CD4-positive, alpha-beta T cell treated with Interferon gamma for 1 hour (primary cell): Measurements from ENCODE around the gene CPT1C.

ENCODE experiments used
- DNase-seq: peaks from one replicate; pipeline ENCODE4 v3.0.0-alpha.2; 2020

The CPT1C gene

DNA sequence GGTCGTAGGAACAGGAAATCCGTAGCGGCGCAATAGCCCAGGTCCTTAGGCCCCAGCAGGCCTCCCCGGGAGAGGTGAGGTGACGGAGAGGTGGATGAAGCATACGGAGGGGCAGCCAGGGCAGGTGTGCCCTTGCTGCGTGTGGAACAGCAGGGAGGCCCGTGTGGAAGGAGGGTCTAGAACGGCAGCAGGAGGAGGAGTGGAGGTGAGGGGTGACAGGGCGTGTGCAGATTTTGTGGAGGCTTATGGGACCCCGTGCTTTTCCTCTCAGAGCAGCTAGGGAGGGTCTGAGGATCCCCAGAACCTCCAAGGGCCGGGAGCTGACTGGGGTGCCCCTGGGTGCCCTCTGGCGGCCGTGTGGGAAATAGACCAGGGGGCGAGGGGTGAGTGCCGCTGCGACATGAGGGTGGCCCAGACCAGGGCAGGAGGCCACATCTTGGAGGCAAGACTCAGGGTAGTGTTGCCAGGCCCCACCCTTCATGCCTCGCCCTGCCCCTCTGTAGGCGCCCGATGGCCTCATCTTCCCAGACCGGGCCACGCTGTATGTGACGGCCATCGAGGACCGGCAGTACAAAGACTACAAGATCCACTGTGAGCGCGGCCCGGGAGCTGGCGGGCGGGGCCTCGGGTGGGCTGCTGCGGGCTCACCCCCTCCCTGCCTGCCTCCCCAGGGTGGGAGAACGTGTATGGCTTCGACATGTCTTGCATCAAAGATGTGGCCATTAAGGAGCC, 6.5 kb upstream of the CPT1C start:
- no peak for DNase-seq

DNA sequence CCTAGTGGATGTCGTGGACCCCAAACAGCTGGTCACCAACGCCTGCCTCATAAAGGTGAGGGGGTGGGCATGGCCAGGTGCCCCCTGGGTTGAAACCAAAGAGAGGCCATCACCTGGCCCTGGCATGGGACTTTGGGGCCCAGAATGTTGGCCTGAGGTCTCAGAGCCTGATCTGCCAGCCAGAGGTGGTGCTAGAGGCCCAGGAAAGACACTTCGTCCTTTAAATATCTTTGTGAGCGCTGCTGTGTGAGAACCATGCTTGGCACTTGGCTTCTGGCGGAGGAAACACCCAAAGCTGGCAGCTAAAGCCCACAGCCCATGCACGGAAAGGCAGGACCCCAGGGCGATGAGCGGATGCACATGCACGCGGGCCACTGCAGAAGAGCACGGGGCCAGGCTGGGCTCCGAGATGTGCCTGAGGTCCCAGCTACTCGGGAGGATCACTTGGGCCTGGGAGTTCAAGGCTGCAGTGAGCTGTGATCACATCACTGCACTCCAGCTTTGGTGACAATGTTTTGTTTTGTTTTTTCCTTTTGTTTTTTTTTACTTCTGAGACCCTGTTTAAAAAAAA, 5.8 kb upstream of the CPT1C start:
- no peak for DNase-seq

DNA sequence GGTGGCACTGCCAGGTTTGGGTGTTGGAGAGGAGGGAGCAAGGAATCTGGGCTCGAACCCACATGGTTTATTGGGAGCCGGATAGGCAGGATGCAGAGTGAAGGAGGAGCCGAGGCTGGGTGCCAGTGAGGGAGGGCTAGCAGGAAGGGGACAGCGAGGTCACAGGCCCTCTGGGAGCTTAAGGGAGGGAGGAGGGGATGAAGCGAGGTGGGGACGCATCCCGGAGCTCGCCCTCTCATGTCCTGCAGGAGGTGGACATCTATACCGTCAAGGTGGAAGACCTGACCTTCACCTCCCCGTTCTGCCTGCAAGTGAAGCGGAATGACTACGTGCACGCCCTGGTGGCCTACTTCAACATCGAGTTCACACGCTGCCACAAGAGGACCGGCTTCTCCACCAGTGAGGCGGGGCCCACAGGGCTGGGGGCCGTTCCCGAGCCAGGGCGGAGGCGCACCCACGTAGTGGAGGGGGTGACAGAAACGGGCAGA, 5.0 kb upstream of the CPT1C start:
- DNase-seq: no peak

DNA sequence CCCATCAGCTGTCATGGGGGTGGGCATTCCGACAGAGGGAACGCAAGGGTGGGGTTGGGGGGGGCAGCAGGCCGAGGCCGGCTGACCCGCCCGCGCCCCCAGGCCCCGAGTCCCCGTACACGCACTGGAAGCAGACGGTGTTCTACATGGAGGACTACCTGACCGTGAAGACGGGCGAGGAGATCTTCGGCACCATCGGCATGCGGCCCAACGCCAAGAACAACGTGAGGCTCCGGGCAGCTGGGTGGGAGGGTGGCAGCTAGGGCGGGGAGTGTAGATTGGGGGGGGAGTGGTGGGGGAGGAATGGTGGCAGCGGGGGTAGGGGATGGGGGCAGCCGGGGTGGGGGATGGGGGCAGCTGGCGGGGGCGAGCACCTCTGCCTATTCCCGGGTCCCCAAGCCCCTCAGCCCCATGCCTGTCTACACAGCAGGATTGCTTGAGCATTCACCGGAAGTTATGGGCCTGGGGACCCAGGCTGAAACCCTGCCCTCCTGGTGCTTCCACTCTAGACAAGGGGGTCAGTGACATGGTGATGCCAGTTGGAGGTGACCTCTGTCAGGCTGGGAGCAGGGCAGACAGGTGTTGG, 4.3 kb upstream of the CPT1C start:
- no peak for DNase-seq

DNA sequence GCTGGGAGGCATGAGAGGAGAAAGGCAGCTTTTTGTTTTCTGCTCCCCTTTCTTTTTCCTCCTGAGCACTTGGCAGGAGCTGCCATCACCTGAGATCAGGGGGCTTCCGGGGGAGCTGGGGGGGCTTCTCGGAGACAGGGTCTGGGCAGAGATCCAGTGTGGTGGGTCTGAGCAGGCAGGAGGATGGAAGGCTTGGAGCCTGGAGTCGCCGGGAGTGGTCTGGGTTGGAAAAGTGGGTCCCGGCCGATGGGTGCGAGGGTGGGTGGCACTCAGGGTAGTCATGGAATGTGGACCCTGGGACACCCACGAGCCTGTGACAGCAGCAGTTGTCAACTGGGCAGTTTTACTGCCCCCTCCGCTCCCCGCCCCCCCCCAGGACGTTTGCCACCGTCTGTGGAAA, 3.8 kb upstream of the CPT1C start:
- no peak for DNase-seq

DNA sequence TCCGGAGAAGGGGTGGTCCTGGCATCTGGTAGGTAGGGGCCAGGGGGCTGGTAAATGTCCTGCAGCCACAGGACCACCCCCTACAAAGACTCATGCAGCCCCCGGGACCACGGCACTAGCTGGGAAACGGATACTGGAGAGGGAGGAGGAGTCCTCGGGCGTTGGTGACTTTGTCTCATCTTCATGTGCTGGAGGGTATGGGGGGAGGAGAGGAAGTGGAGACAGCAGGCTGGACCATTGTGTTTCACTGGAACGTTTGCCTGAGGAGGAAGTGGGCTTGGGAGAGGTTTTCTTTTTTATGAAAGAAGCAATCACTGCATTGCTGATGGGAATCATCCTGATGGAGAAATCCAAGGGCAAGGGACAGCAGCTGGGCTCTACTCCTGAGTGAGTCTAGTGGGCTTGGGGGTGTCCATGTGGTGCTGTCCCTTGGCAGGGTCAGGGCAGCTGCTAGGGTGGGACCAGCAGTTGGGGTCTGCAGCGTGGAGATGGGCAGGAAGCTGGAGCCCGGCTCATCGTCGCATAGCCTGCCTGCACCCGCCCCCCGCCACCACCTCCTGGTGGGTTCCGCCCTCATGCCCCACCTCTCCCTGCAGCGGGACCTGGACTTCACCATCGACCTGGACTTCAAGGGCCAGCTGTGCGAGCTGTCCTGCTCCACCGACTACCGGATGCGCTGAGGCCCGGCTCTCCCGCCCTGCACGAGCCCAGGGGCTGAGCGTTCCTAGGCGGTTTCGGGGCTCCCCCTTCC, 3.2 kb upstream of the CPT1C start:
- no peak for DNase-seq

DNA sequence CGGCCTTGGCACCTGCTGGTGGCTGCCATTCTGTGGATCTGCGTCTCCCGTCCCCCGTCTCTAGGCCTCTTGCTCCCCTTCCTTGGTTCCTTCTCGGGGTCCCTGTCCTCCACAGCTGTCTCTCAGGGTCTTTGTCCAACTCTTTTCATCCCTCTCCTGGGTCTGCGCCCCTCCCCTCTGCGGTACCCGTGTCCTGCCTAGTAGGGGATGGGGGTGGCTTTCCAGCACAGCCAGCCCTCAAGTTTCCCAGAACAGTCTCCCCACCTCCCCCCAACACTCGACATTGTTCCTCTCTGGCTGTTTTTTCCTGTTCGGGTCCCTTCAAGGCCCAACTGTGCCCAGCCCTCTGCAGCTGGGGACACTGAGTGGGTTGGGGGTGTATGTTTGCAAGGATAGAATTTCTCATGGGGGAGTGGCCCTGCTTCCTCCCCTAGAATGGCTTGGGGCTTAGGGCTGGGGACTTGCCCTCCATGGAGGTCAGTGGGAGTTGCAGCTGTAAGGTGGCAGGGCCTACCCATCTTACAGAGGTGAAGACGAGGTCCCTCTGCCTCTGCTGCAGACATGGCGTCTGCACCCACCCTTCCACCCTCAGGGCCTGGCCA, 2.3 kb upstream of the CPT1C start:
- no peak for DNase-seq

DNA sequence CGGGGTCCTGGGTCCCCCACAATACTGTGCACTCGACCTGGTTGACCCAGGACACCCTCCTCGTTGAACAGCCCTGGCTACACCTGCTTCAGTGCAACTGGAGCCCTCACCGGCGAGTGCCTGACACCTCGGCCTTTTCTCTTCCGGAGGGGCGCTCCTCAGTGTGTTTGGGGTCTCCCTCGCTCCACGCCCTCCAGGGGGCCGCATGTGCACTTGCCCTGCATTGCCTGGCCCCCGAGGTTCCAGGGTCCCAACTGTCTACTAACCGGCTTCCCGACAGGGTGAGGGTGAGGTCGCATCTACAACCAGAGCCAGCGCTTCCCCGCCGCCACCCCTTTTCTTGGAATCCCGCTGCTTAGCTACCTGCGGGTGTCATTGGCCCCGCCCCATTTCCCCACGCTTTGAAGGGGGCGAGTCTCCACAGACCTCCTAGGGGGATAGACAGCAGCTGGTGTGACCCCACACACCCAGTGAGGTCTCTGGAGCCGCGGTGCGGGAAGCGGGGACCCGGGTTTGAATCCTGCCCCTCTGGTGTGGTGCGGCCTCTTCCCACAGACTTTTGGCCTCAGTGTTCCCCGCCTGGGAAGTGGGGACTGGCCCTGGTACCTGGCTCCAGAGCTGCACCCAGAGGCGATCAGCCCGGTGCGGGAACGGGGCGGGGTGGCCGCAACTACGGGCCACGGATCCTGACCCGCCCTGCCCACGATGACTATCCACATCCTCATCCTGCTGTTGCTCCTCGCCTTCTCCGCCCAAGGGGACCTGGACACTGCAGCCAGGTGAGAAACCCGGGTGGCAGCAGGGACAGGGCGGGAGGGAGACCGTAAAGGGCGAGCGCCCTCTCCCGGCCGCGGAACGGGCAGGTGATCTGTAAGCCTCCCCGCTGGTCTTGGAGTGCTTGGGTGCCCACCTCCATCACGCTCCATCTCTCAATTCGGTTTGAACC, 1.5 kb upstream of the CPT1C start, which contains the start of gene ADM5:
Gene ADM5 (plus strand): TSS at position 462 of the 946 bp plus-strand sequence. CDS start 244 bp downstream, at position 706.
- DNase-seq: peak; percentile 25

DNA sequence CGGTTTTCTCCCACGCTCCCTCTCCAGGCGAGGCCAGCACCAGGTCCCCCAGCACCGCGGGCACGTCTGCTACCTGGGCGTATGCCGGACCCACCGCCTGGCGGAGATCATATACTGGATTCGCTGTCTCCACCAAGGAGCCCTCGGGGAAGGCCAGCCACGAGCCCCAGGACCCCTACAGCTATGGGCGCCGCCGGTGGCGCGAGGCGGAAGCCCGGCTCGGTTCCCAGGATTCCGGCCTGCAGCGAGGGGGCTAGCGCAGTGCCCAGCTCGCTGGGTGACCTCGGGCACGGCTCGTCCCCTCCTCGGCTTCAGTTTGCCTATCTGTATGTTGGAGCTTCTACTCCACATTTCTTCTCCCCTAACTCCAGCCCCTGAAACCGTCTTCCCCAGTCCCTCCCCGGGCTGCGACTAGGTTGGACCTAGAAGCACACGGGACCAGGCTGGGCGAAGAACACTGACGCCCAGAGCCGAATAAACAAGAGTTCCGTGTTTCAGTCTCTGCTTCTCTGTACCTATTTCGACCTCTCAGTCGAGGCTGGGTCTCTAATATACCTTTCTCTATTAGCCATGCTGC, 749 bp upstream of the CPT1C start:
- no peak for DNase-seq

DNA sequence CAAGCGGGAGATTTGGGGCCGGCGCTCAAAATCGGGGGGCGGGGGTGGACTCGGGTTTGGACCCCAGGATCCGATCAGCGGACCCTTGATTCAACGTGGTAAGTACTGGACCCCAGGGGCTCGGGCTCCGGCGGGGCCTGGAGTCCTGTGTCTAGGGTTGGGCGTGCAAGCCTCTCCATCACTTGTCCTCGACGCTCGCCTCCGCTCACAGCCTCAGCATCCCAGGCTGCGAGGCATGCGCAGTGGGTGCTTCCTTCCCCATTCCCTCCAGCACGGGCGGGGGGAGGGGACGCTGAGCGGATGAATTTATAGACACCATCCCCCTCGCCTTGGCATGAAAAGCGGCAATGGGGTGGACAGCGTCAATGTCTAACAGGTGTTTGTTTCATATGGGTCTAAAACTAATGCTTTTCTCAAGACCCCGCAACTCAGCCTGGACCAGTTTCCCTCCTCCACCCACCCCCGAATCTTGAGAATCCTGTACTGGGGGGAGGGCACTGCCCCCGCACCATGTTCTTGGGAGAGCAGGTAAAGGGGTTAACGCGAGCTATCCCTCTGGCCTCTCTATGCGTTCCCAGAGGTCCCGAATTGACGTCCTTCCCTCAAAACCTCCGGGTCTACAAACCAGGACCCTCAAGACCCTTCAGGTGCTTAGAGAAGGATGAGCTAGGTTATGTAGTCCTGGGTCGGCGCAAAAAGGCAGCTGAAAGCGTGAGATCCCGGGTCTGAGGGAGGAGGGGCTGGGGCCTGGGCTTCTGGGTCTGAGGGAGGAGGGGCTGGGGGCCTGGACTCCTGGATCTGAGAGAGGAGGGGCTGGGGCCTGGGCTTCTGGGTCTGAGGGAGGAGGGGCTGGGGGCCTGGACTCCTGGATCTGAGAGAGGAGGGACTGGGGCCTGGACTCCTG, 579 bp downstream of the CPT1C start:
- DNase-seq: peak; percentile 29

DNA sequence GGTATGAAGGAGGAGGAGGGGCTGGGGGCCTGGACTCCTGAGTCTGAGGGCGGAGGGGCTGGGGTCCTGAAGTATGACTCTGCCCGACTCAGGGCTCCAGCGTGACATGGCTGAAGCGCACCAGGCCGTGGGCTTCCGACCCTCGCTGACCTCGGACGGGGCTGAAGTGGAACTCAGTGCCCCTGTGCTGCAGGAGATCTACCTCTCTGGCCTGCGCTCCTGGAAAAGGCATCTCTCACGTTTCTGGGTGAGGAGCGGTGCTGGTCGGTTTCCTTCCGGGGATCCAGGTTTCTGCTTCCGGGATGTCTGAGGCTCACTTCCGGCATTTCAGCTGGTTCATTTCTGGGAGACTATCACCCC, 1.2 kb downstream of the CPT1C start:
- no peak for DNase-seq

DNA sequence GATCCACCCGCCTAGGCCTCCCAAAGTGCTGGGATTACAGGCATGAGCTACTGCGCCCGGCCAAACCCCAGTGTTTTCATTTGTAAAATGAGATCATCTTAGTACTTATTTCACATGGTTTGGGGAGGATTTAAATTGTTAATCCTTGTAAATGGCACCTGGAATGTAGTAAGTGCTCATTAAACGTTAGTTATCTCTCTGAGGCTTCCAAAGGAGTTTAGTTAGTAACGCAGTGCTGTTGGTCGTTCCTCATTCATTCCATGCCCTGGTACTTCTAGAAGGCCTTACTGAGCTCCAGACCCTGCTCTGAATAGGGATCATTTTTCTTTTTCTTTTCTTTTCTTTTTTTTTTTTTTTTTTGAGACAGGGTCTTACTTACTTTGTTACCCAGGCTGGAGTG, 5.2 kb downstream of the CPT1C start:
- DNase-seq: no peak

DNA sequence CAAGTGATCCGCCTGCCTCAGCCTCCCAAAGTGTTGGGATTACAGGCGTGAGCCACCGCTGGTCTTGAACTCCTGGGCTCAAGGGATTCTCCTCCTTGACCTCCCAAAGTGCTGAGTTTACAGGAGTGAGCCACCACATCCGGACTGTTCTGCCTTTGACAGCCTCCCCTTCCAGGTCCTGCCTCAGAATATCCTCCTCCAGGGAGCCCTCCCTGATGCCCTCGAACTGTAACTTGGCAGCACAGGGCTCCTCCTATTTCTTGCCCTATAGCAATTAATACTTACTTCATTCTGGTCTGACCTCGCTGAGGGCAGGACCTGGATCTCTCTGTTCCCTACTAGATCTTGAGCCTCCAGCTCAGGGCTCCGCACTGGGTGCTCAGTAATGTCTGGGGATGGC, 5.9 kb downstream of the CPT1C start:
- no peak for DNase-seq

DNA sequence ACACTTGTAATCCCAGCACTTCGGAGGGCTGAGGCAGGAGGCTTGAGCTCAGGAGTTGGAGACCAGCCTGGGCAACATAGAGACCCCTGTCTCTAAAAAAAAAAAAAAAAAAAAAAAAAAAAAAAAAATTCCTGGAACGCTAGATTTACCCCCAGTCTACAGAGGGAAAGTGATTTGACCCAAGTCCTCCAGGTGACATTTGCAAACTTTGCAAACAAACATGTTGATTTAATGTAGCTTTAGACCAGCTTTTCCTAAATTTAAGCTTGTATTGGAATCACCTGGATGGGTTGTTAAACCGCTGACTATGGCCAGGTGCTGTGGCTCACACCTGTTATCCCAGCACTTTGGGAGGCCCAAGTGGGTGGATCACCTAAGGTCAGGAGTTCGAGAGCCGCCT, 8.4 kb downstream of the CPT1C start:
- DNase-seq: no peak

DNA sequence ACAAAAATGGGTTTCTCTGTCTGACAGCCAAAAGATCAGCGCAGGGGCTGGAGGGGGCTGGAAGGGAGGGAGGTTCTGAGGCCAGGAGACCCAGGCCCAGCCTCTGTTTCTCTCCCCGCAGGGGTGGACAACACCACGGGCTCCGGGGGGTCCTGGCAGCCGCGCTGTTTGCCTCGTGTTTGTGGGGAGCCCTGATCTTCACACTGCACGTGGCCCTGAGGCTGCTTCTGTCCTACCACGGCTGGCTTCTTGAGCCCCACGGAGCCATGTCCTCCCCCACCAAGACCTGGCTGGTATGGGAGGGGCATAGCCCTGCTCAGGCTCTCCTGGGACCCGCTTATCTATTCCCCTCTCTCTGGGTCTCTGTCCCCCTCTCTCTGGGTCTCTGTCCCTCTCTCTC, 9.6 kb downstream of the CPT1C start:
- no peak for DNase-seq

DNA sequence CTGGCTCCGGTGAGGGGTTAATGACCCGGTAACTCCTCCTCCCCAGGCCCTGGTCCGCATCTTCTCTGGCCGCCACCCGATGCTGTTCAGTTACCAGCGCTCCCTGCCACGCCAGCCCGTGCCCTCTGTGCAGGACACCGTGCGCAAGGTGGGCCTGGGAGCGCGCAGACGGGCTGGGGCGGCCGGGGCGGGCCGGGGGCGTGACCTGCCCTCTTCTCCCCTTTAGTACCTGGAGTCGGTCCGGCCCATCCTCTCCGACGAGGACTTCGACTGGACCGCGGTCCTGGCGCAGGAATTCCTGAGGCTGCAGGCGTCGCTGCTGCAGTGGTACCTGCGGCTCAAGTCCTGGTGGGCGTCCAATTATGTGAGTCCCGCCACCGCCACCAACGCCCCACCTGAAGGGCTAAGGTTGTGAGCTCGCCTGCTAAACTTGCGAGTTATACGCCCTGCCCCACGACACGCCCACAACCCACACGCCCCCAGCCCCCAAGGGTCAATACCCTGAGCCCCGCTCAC, 10.4 kb downstream of the CPT1C start:
- DNase-seq: no peak

DNA sequence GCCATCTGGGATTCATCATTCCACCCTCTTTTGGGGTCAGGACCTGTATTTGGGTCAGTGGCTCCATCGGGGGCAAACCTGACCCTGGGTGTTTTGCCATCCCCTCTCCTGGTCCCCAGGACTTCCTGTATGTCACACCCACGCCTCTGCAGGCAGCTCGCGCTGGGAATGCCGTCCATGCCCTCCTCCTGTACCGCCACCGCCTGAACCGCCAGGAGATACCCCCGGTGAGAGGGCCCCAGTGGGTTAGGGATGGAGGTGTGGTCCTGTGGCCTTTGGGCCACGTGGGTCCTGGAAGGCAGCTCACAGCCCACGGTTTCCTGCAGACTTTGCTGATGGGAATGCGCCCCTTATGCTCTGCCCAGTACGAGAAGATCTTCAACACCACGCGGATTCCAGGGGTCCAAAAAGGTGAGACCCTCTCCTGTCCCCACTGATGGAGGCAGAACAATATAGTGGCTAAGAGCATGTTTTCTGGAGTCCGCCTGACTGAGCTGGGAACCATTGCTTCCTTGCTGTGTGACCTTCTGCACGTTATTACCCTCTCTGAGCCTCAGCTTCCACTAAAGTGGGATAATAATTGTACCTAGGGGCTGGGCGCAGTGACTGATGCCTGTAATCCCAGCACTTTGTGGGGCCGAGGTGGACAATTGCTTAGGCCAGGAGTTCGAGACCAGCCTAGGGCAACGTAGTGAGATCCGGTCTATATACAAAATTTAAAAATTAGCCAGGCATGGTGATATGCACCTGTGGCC, 14.1 kb downstream of the CPT1C start:
- DNase-seq: no peak

DNA sequence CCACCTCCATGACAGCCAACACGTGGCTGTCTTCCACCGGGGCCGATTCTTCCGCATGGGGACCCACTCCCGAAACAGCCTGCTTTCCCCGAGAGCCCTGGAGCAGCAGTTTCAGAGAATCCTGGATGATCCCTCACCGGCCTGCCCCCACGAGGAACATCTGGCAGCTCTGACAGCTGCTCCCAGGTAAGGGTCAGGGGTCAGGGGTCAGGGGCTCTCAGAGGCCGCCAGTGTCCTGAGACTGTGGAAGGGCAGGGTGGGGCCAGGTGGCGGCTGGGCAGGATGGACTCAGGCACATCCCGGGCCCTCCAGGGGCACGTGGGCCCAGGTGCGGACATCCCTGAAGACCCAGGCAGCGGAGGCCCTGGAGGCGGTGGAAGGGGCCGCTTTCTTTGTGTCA, 15.0 kb downstream of the CPT1C start:
- DNase-seq: no peak

DNA sequence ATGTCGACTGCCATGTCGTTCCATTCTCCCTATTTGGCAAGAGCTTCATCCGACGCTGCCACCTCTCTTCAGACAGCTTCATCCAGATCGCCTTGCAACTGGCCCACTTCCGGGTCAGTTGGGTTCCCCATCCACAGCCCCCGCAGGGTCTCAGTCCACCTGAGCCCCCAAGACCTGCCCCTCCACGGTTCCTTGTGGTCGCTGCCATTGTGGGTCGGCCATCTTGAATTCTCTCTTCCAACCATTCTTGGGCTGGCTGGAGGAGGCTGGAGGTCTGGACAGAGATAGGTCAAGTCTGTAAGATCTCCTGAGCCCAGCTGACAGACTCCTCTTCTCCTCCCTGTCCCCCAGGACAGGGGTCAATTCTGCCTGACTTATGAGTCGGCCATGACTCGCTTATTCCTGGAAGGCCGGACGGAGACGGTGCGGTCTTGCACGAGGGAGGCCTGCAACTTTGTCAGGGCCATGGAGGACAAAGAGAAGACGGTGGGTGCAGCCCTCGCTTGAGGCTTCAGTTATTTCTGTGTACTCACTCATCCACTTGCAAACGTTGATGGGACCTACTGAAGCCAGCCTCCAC, 19.5 kb downstream of the CPT1C start:
- no peak for DNase-seq
